ENCODE measurements around the gene TNNI3.
A peak's percentile ranks its signal among the peaks of the same experiment; 100 is the strongest.
"Not testable (repeated sequence)": the region's sequence is repeated elsewhere in the genome, so short reads cannot be mapped to it uniquely, and the experiment has no call there.

Gene TNNI3

DNA sequence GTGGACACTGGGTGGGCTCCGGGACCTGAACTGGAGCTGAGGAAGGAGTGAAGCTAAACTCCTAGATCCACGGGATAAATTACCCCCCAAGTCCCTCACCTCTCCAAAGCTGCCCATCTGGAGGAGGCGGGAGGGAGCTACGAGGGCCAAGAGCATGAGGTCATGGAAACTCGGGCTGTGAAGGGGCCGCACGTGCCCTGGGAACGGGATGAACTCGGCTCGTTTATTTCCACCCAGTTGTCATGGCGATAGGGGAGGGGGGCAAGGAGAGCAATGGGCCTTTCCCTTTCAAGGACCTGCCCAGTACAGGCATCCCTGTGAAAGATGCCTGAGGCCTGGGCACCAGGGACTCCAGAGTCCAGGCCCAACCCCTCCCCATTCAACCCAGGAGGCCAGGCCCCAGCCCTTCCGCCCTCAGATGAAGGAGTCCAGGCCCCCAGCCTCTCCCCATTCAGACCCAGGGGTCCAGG, 43.9 kb downstream of the TNNI3 start:
- no peak for DNase-seq

DNA sequence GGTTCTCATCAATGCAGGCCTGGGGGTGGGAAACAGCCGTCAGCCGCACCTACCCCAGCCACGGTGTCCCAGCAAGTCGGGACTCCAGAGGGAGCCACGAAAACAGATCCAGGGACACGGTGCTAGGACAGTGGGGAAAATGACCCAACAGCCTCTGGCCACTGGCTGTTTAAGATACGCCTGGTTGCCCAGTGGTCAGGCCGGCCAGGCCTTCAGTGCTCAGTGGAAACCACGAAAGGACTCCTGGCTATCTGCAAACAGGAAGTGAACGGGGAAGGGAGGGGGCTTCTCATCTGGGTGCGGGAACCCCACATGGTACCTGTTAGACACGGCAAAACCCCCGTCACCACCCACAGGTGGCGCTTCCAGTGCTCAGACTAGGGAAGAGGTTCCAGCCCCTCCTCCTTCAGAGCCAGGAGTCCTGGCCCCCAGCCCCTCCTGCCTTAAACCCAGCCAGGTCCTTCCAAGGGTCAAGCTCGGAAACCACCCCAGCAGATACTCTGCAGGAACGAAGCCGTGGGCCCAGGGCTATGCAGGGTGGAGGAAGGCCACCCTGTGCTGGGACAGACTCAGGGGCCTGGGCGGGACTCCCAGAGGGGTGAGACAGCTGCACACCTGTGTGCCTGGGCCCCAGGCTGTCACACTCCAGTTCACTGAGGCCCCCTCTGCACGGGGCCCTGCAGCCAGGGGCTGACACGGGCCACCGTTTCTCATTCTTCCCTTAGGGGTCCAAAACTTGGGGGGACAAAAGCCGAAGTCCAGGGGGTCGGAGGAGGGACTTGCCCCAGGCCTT, 44.6 kb downstream of the TNNI3 start:
- peak; percentile 61 for DNase-seq

DNA sequence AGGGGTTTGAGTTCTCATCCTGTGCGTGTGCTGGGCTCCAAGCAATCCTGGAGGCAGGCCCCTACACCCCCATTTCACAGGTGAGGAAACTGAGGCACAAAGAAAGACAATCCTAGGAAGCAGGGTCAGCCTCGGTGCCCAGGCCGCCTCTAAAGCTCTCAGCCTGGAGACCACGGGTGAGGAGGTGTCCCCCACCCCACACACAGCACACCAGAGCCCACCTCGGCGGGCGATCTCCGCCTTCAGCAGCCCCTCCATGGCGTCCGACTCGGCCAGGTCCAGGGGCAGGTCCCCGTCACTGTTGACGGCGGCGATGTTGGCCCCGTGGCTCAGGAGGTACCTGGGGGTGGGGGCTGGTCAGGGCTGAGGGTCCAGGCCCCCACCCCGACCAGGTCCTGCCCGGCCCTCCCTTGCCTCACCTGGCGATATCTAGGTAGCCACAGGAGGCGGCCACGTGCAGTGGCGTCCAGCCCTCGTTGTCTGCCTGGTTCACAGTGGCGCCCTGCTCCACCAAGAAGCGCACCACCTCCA, 45.2 kb downstream of the TNNI3 start:
- DNase-seq = no peak

DNA sequence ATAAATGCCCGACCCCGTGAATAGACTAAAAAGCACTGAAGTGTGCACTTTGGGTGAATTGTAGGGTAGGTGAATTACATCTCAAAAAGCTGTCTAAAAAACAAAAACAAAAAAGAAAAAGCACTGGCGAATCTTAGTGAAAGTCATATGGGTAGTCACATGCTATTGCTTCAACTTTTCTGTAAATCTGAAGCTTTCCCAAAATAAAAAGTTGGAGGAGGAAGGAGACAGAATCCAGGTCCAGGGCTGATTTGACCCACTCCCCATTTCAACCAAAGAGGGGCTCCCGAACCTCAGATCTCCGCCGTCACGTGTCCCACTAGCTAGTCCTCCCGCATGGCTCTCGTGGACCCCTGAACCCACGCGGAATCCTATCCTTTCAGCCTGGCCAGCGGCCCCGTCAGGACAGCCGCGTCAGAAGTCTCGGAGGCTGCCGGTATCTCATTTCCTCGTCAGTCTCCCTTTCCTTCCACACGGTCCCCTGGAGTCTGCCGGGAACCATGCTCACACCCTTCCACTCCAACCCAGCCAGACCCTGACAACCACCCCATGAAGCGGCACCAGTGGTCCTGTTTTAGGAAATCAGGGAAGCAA, 46.2 kb downstream of the TNNI3 start:
- no peak for DNase-seq

DNA sequence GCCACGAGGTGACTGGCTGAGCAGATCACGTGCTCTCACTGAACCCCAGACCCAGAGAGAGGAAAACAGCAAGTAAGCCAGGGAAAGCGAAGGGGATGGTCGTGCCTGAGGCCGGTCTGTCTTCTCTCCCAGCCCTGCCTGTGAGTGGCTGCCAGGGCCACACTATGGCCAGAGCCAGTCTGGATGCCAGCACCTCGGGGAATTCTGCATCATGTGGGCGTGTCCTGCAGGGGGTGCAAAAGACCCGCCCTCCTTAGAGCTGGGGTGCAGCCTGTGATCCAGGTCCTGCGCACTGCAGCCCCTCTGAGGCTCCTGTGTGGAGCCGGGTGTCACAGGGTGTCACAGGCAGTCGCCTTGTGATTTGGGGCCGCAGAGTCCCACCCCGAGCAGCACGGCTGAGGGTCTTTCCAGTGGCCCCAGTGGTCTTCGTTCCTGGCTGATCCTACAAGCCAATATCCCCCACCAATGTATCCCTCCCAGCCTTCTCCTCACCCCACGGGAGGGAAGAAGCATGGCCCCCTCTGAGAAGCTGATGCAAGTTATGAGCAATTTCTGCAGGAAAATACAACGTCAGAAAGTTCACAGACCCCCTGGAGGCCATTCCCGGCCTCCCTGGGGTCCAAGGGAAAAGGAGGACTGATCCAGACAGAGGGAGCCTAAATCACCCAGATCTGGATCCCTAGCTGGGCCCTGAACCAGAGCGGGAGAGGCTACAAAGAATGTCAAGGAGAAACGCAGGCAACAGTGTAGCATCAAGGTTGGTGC, 47.8 kb downstream of the TNNI3 start:
- no peak for DNase-seq

DNA sequence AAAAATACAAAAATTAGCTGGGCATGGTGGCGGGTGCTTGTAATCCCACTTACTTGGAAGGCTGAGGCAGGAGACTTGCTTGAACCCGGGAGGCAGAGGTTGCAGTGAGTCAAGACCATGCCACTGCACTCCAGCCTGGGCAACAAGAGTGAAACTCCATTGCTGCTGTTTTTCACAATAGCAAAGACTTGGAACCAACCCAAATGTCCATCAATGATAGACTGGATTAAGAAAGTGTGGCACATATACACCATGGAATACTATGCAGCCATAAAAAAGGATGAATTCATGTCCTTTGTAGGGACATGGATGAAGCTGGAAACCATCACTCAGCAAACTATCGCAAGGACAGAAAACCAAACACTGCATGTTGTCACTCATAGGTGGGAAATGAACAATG, 50.3 kb downstream of the TNNI3 start:
- DNase-seq = not testable (repeated sequence)

DNA sequence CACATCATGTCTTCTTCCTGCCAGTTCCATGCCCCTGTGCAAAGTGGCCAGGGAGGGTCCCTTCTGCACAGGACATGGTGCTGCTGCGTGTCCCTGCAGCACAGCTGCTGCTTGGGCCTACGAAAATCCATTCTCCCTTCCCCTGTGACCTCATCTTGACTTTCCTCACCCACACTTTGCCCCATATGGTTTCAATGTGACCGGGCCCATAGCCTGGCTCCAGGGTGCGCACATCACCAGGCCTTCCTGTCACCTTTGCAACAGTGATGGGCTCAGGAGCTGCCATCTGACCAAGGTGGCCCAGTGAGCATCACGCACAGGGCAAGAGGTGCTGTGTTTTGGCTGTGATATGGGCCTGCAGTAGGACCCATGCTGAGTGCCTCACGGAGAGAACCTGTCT, 50.9 kb downstream of the TNNI3 start:
- no peak for DNase-seq

DNA sequence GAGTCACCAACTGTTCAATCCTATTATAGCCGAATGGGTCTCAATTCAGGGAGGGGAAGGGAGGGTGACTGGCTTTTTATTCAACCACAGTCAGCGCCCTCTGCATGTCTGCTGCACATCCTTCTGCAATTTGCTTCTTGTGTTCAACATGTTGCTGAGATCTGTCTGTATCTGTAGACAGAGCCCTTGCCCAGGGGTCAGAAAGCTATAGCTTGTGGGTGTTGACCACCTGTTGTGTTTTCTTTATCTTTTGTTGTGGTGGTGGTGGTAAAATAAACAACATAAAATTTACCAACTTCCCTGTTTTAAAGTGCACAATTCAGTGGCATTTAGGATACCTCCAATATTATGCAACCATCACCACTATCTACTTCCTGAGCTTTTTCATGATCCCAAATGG, 52.3 kb downstream of the TNNI3 start:
- DNase-seq = no peak

DNA sequence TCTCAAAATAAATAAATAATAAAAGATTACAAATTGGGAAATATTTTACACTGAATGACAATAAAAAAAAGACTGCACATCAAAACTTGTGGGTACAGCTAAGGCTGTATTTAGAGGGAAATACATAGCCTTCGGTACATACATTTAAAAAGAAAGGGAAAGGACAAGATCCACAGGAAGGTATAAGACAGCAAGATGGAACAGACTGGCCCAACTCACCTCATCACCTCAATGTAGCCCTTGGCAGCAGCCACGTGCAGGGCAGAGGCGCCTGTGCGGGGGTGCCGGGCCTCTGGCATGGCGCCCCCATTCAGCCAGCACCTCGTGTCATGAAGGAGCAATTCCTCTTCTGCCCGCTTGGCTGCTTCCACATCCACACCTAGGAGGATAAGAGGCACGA, 54.3 kb downstream of the TNNI3 start:
- no peak for DNase-seq

Data from right kidney (tissue), 1 donor.